ENCODE data around the gene GLT1D1.

DNA sequence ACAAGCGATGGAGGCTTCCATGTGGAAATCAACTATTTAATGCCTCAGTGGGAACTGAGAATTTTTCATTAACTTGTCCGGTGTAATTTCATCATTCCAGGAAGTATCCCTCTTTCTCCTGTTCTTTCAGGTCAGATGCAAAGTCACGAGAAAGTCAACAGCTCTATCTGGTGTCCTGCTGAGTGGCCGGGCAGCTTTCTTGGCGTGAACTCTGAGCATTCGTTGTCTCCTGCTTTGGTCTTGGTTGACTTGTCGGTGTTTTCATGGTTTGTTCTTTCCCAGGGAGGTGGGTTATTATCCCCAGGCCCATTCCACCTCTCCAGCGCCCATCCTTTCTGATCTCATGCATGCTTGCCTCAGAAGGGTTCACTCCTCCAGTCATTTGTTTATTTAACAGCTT, 149.1 kb downstream of the GLT1D1 start:
- TF ChIP-seq POLR2A (IDR thresholded peaks at IDR 0.05) = no peak
- TF ChIP-seq, protein P1, sequence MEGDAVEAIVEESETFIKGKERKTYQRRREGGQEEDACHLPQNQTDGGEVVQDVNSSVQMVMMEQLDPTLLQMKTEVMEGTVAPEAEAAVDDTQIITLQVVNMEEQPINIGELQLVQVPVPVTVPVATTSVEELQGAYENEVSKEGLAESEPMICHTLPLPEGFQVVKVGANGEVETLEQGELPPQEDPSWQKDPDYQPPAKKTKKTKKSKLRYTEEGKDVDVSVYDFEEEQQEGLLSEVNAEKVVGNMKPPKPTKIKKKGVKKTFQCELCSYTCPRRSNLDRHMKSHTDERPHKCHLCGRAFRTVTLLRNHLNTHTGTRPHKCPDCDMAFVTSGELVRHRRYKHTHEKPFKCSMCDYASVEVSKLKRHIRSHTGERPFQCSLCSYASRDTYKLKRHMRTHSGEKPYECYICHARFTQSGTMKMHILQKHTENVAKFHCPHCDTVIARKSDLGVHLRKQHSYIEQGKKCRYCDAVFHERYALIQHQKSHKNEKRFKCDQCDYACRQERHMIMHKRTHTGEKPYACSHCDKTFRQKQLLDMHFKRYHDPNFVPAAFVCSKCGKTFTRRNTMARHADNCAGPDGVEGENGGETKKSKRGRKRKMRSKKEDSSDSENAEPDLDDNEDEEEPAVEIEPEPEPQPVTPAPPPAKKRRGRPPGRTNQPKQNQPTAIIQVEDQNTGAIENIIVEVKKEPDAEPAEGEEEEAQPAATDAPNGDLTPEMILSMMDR (IDR thresholded peaks at IDR 0.05) = no peak
- no peak for TF ChIP-seq POLR2AphosphoS5 (IDR thresholded peaks at IDR 0.05)
- no peak for TF ChIP-seq EP300 (IDR thresholded peaks at IDR 0.05; ENCODE audit: low read depth)

All from transverse colon (tissue), 4 donors.